ENCODE data around the gene PAOX.

PAOX gene

GRCh38 chr10:133350283-133350949, 28.6 kb upstream of the PAOX start:
- no peak for DNase-seq

- DNase-seq: no peak
Observed at GRCh38 chr10:133350950-133351329, 28.1 kb upstream of the PAOX start.

GRCh38 chr10:133351408-133352318, 27.4 kb upstream of the PAOX start:
- no peak for DNase-seq

- DNase-seq: no peak
Observed at GRCh38 chr10:133353202-133353959, 25.7 kb upstream of the PAOX start.

GRCh38 chr10:133353988-133354605, 25.0 kb upstream of the PAOX start:
- DNase-seq: no peak

- no peak for DNase-seq
Observed at GRCh38 chr10:133354672-133355240, 24.3 kb upstream of the PAOX start.

- DNase-seq: no peak
Observed at GRCh38 chr10:133355266-133355665, 23.8 kb upstream of the PAOX start.

GRCh38 chr10:133355991-133356390, 23.1 kb upstream of the PAOX start:
- DNase-seq: no peak

GRCh38 chr10:133356549-133357284, 22.3 kb upstream of the PAOX start:
- DNase-seq: no peak

- DNase-seq: peak; percentile 75 to 80
Observed at GRCh38 chr10:133357285-133358161, 21.5 kb upstream of the PAOX start, which contains the start of gene FUOM. TSS of gene FUOM (minus strand) at chr10:133358019. CDS start at chr10:133358007, 12 bp downstream.

- no peak for DNase-seq
Observed at GRCh38 chr10:133358162-133358924, 20.7 kb upstream of the PAOX start.

GRCh38 chr10:133358925-133359310, 20.1 kb upstream of the PAOX start:
- DNase-seq: no peak

- DNase-seq: no peak
Observed at GRCh38 chr10:133359554-133359971, 19.5 kb upstream of the PAOX start.

GRCh38 chr10:133359972-133360610, 19.0 kb upstream of the PAOX start:
- DNase-seq: no peak

- DNase-seq: no peak
Observed at GRCh38 chr10:133361227-133361626, 17.8 kb upstream of the PAOX start.

GRCh38 chr10:133361773-133362441, 17.2 kb upstream of the PAOX start:
- no peak for DNase-seq

GRCh38 chr10:133362846-133363245, 16.2 kb upstream of the PAOX start:
- DNase-seq: no peak

- DNase-seq: no peak
Observed at GRCh38 chr10:133364645-133365431, 14.2 kb upstream of the PAOX start.

Measured in activated CD4-positive, alpha-beta T cell treated with anti-CD3 and anti-CD28 coated beads, Interleukin-2, amount 50 U/mL, for 48 hours (primary cell).